Activated B cell treated with CpG ODN at 0.5 μM for 24 hours (primary cell): ENCODE data around the gene KRT83. TPM values are rescaled to one million over a fixed set of nuclear protein-coding genes. Genes with fewer than 3 reads are reported as not detected.
"Not testable (repeated sequence)": the region's sequence is repeated elsewhere in the genome, so short reads cannot be mapped to it uniquely, and the experiment has no call there.

ENCODE experiments used
- ATAC-seq: fragments of 200-7000 bp; cut with Tn5 transposase; one replicate; pipeline ENCODE4 v1.10.0; 2021; ENCODE audit warnings: low read depth, mild to moderate bottlenecking, moderate library complexity
- CTCF ChIA-PET: fragments of 350-600 bp; sonication (Branson Sonifier 250); formaldehyde crosslinking; loops from one replicate; lab custom pipeline; 2021; ENCODE audit warnings: antibody characterized with exemption; lab: Charles Lee
- POLR2A ChIA-PET: fragments of 350-600 bp; sonication (Branson Sonifier 250); formaldehyde crosslinking; loops from one replicate; lab custom pipeline; 2021; ENCODE audit warnings: antibody characterized with exemption; lab: Charles Lee
- DNase-seq: peaks from one replicate; pipeline ENCODE4 v3.0.0; 2022
- H3K27ac Mint-ChIP-seq: one replicate; pipeline ENCODE4 v1.8.0; 2020; ENCODE audit warnings: mixed read lengths
- H3K27me3 Mint-ChIP-seq: one replicate; pipeline ENCODE4 v1.8.0; 2021; ENCODE audit warnings: mixed read lengths
- H3K36me3 Mint-ChIP-seq: one replicate; pipeline ENCODE4 v1.8.0; 2021; ENCODE audit warnings: low read depth, mixed read lengths
- H3K4me1 Mint-ChIP-seq: one replicate; pipeline ENCODE4 v1.8.0; 2021; ENCODE audit warnings: mixed read lengths
- H3K4me3 Mint-ChIP-seq: one replicate; pipeline ENCODE4 v1.8.0; 2020; ENCODE audit warnings: mild to moderate bottlenecking, mixed read lengths
- H3K9me3 Mint-ChIP-seq: one replicate; pipeline ENCODE4 v1.8.0; 2020; ENCODE audit warnings: mixed read lengths
- CTCF ChIP-seq: fragments of 200-600 bp; IDR thresholded peaks from one replicate; pipeline ENCODE4 v1.8.0; 2022; ENCODE audit warnings: antibody characterized with exemption, mild to moderate bottlenecking
- intact Hi-C: fragments of 100-400 bp; cut with micrococcal nuclease; formaldehyde crosslinking; loops from one replicate; pipeline ENCODE4 v1.15.1; 2024
- total RNA-seq: library from RNA; stranded (reverse); gene quantifications from 2 replicates; pipeline ENCODE4 v1.2.3, GENCODE V29; 2022

KRT83 gene
- total RNA-seq, 1 donor from 2014 or later, result not detected

GRCh38 chr12:52287816-52288805 is 33.1 kb downstream of the KRT83 start:
- H3K4me3 Mint-ChIP-seq, CTCF ChIA-PET, H3K27ac Mint-ChIP-seq, DNase-seq, H3K9me3 Mint-ChIP-seq, intact Hi-C loops, H3K4me1 Mint-ChIP-seq, H3K36me3 Mint-ChIP-seq: not testable (repeated sequence)
- ATAC-seq, result peak; percentile 37
- POLR2A ChIA-PET, result interaction anchor here (0.7 kb wide), 1 partner anchor 105 kb away, joined by 3 read pairs; no protein-coding TSS in a partner anchor
- peaks cover 20% of the 10 kb centered on the region for H3K27me3 Mint-ChIP-seq

- POLR2A ChIA-PET, intact Hi-C loops, DNase-seq, H3K4me3 Mint-ChIP-seq, H3K27ac Mint-ChIP-seq, ATAC-seq, CTCF ChIA-PET, H3K36me3 Mint-ChIP-seq, H3K9me3 Mint-ChIP-seq, H3K4me1 Mint-ChIP-seq: not testable (repeated sequence)
- peaks cover 22% of the 10 kb centered on the region for H3K27me3 Mint-ChIP-seq
Observed at GRCh38 chr12:52286857-52287785, 34.1 kb downstream of the KRT83 start.

- Mint-ChIP-seq H3K9me3 (no peaks in the 10 kb centered on the region), H3K36me3 (no peaks in the 10 kb centered on the region), H3K27me3 (peaks cover 16% of the 10 kb centered on the region), H3K4me1 (peaks cover 4% of the 10 kb centered on the region), H3K27ac (no peak overlapping the region), H3K4me3 (no peak overlapping the region)
- CTCF ChIA-PET, result no interaction called here
- TF ChIP-seq CTCF, result no peak
- POLR2A ChIA-PET, result no interaction called here
- no peak for ATAC-seq
- intact Hi-C loops, result no loop called here
- DNase-seq, result no peak
Observed at GRCh38 chr12:52285851-52286530, 35.2 kb downstream of the KRT83 start.

GRCh38 chr12:52285172-52285745 is 35.9 kb downstream of the KRT83 start:
- no peaks in the 10 kb centered on the region for H3K9me3 Mint-ChIP-seq
- no peak for TF ChIP-seq CTCF
- POLR2A ChIA-PET, result no interaction called here
- CTCF ChIA-PET, result no interaction called here
- no peak for ATAC-seq
- no peaks in the 10 kb centered on the region for H3K36me3 Mint-ChIP-seq
- no peak overlapping the region for H3K4me3 Mint-ChIP-seq
- no peak overlapping the region for H3K27ac Mint-ChIP-seq
- H3K27me3 Mint-ChIP-seq, result peaks cover 16% of the 10 kb centered on the region
- DNase-seq, result no peak
- peaks cover 4% of the 10 kb centered on the region for H3K4me1 Mint-ChIP-seq
- intact Hi-C loops, result no loop called here

- peaks cover 4% of the 10 kb centered on the region for H3K4me1 Mint-ChIP-seq
- intact Hi-C loops, result no loop called here
- TF ChIP-seq CTCF, result no peak
- CTCF ChIA-PET, result no interaction called here
- POLR2A ChIA-PET, result no interaction called here
- peaks cover 20% of the 10 kb centered on the region for H3K27me3 Mint-ChIP-seq
- no peaks in the 10 kb centered on the region for H3K36me3 Mint-ChIP-seq
- ATAC-seq, result no peak
- H3K4me3 Mint-ChIP-seq, result no peak overlapping the region
- H3K9me3 Mint-ChIP-seq, result no peaks in the 10 kb centered on the region
- no peak for DNase-seq
- H3K27ac Mint-ChIP-seq, result no peak overlapping the region
Observed at GRCh38 chr12:52284562-52285171, 36.5 kb downstream of the KRT83 start.
